OCI-LY7 (cell line): ENCODE measurements around the gene SLC39A13. TPM values are rescaled to one million over a fixed set of nuclear protein-coding genes. Genes with fewer than 3 reads are reported as not detected.

Experiments
- BruUV-seq: library from RNA; stranded (reverse); fragments of 400-500 nt; replicated peaks from 2 replicates; lab custom pipeline; 2021; lab: Mats Ljungman, UMichigan
- CTCF ChIA-PET: fragments of 300-600 bp; sonication (Branson Sonifier 250); formaldehyde crosslinking; loops from one replicate; lab custom pipeline; 2022; ENCODE audit warnings: antibody characterized with exemption; ENCODE audit not compliant: unreplicated experiment; lab: Charles Lee
- POLR2A ChIA-PET: fragments of 300-600 bp; sonication (Branson Sonifier 250); formaldehyde crosslinking; loops from one replicate; lab custom pipeline; 2022; ENCODE audit warnings: antibody characterized with exemption; lab: Charles Lee
- DNase-seq: peaks from one replicate; pipeline ENCODE4 v3.0.0-alpha.2; 2015; ENCODE audit warnings: low spot score
- H2AFZ ChIP-seq: fragments of 200-600 bp; sonication (generic), shearing (Covaris generic); 2 replicates; pipeline ENCODE4 v1.6.1; 2014; ENCODE audit warnings: mild to moderate bottlenecking, antibody characterized with exemption, low read length, moderate library complexity
- H3K27ac ChIP-seq: fragments of 200-600 bp; sonication (generic); 2 replicates; pipeline ENCODE4 v1.5.1; 2014; ENCODE audit warnings: mixed run types, low read depth, mild to moderate bottlenecking, moderate library complexity, low read length, inconsistent platforms; ENCODE audit not compliant: poor library complexity, severe bottlenecking
- H3K36me3 ChIP-seq: fragments of 200-600 bp; sonication (generic); 2 replicates; pipeline ENCODE4 v1.6.1; 2014; ENCODE audit warnings: mild to moderate bottlenecking, antibody characterized with exemption, low read length, moderate library complexity, mixed read lengths; ENCODE audit not compliant: insufficient read depth
- H3K4me1 ChIP-seq: fragments of 200-600 bp; sonication (generic); 2 replicates; pipeline ENCODE4 v1.5.1; 2014; ENCODE audit warnings: mild to moderate bottlenecking, low read length; ENCODE audit not compliant: insufficient read depth, poor library complexity, severe bottlenecking
- H3K4me2 ChIP-seq: fragments of 200-600 bp; sonication (generic); 2 replicates; pipeline ENCODE4 v1.6.1; 2014; ENCODE audit warnings: mild to moderate bottlenecking, low read length
- H3K4me3 ChIP-seq: fragments of 200-600 bp; sonication (generic); 2 replicates; pipeline ENCODE4 v1.5.1; 2014; ENCODE audit warnings: mild to moderate bottlenecking, low read depth, low read length; ENCODE audit not compliant: poor library complexity, severe bottlenecking
- H3K79me2 ChIP-seq: fragments of 200-600 bp; sonication (generic); 2 replicates; pipeline ENCODE4 v1.6.1; 2016; ENCODE audit warnings: low read depth, mild to moderate bottlenecking, low read length, moderate library complexity, mixed read lengths; ENCODE audit not compliant: insufficient read depth
- H3K9me2 ChIP-seq: fragments of 200-600 bp; sonication (generic); 2 replicates; pipeline ENCODE4 v1.6.1; 2016; ENCODE audit warnings: mild to moderate bottlenecking, low read length, mixed read lengths; ENCODE audit not compliant: insufficient read depth
- H3K9me3 ChIP-seq: fragments of 200-600 bp; sonication (generic); 2 replicates; pipeline ENCODE4 v1.6.1; 2014; ENCODE audit warnings: mild to moderate bottlenecking, mixed run types, low read length, mixed read lengths
- H4K20me1 ChIP-seq: fragments of 200-600 bp; sonication (generic); 2 replicates; pipeline ENCODE4 v1.6.1; 2014; ENCODE audit warnings: mild to moderate bottlenecking, antibody characterized with exemption, low read length, moderate library complexity, mixed read lengths; ENCODE audit not compliant: insufficient read depth
- CTCF ChIP-seq: fragments of 200-600 bp; sonication (generic); conservative IDR thresholded peaks from 2 replicates; pipeline ENCODE4 v1.5.1; 2014; ENCODE audit warnings: mild to moderate bottlenecking, antibody characterized with exemption, low read length, moderate library complexity, mixed read lengths
- EZH2phosphoT487 ChIP-seq: fragments of 200-600 bp; sonication (generic); IDR thresholded peaks from 2 replicates; pipeline ENCODE4 v1.6.1; 2018; ENCODE audit warnings: low read depth, borderline replicate concordance, mild to moderate bottlenecking, mixed run types, antibody characterized with exemption, low read length, moderate library complexity, mixed read lengths
- intact Hi-C: fragments of 100-400 bp; cut with micrococcal nuclease; formaldehyde crosslinking; loops from one replicate; pipeline ENCODE4 v1.10.0; 2022; ENCODE audit not compliant: unreplicated experiment
- total RNA-seq, 2 experiments: library from RNA; depleted of rRNA in 1 of 2; stranded (reverse); fragments of >200 nt in 1 of 2; shearing (Covaris generic) in 1 of 2; gene quantifications; 2 replicates each; pipeline ENCODE4 v1.2.3, GENCODE V29; 2014 to 2022

Gene SLC39A13
- total RNA-seq, 2 experiments from 2014 or later = 30.5 to 31.8 TPM

- no TSS peak for BruUV-seq
- Histone ChIP-seq H3K9me2 (no peaks in the 10 kb centered on the region), H3K4me3 (peak overlapping the region; percentile 78), H3K4me1 (peaks cover 89% of the 10 kb centered on the region), H3K4me2 (peak overlapping the region; percentile 88), H3K79me2 (no peaks in the 10 kb centered on the region), H4K20me1 (no peaks in the 10 kb centered on the region), H3K36me3 (no peaks in the 10 kb centered on the region), H2AFZ (peak overlapping the region; percentile 29; the same call in 1 of the 2 replicates), H3K9me3 (no peaks in the 10 kb centered on the region), H3K27ac (peak overlapping the region; percentile 96)
- intact Hi-C loops = loop anchor here (10.0 kb wide), 1 partner anchor 626 kb away; no protein-coding TSS in a partner anchor
- no peak for TF ChIP-seq EZH2phosphoT487
- no peak for TF ChIP-seq CTCF
- DNase-seq = no peak
- ChIA-PET CTCF (interaction anchor here (1.0 to 1.4 kb wide), 2 partner anchors 9 to 20 kb away, joined by 3 to 4 read pairs; partner anchors contain the start of gene SPI1), POLR2A (interaction anchor here (0.6 to 3.0 kb wide), 5 partner anchors 8 to 709 kb away, joined by 3 to 15 read pairs (median 9); partner anchors contain the start of genes SLC39A13 and SPI1)
Observed at GRCh38 chr11:47398551-47398950, 9.8 kb upstream of the SLC39A13 start.

- Histone ChIP-seq H3K36me3 (no peaks in the 10 kb centered on the region), H3K79me2 (no peaks in the 10 kb centered on the region), H3K4me1 (peaks cover 81% of the 10 kb centered on the region), H4K20me1 (no peaks in the 10 kb centered on the region), H3K4me3 (peak overlapping the region; percentile 78), H3K9me3 (no peaks in the 10 kb centered on the region), H3K4me2 (peak overlapping the region; percentile 88), H3K9me2 (no peaks in the 10 kb centered on the region), H2AFZ (no peak overlapping the region; the same call in 1 of the 2 replicates), H3K27ac (peak overlapping the region; percentile 96)
- TF ChIP-seq EZH2phosphoT487 (no peak), CTCF (no peak)
- ChIA-PET POLR2A (interaction anchor here (0.6 to 3.0 kb wide), 10 partner anchors 9 to 489 kb away, joined by 3 to 20 read pairs (median 6); partner anchors contain the start of genes ACP2, MADD, SLC39A13 and SPI1), CTCF (interaction anchor here (0.6 to 1.1 kb wide), 4 partner anchors 9 to 655 kb away, joined by 3 to 7 read pairs (median 3); partner anchors contain the start of gene SPI1)
- intact Hi-C loops = loop anchor here (1.0 to 10.0 kb wide), 4 partner anchors 8 to 625 kb away; partner anchors contain the start of genes SLC39A13 and SPI1
- BruUV-seq = no TSS peak
- DNase-seq = peak; percentile 92
Observed at GRCh38 chr11:47399860-47400767, 8.3 kb upstream of the SLC39A13 start.
